GM12875 (cell line): ENCODE data around the gene KIAA1958.

Experiments used
- H3K4me3 ChIP-seq: one replicate; pipeline ENCODE4 v1.5.1; 2011; ENCODE audit warnings: low read depth, low read length, control low read depth
- TF ChIP-seq, protein P1 (sequence below): IDR thresholded peaks from 2 replicates; pipeline ENCODE4 v1.5.1; 2011; ENCODE audit warnings: low read depth, mild to moderate bottlenecking, control low read depth, inconsistent platforms, low read length, moderate library complexity, borderline replicate concordance; ENCODE audit not compliant: insufficient read depth

Gene KIAA1958

DNA sequence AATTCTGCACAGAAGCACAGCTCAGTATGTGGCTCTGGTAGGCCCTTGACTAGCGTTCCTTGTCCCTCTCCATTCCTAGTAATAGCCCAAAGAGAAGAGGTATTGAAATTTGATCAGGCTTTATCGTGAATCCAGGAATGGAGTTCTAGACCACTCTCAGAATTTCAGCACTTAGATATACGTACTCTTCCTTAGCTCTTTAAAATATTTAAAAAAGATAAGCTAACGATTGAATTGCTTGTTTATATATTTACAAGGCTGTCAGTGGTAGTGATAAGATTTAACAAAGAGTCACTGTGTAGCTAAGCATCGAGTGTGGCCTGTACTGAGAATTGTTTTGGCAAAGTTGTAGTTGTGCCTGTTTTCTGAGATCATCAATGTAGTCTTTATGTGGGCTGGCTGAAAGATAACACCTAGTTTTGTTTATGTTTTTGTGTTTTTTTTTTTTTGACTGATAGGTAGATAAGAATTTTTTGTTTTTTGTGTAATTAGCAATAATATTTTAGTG is 2.5 kb downstream of the KIAA1958 start:
- TF ChIP-seq, protein P1, sequence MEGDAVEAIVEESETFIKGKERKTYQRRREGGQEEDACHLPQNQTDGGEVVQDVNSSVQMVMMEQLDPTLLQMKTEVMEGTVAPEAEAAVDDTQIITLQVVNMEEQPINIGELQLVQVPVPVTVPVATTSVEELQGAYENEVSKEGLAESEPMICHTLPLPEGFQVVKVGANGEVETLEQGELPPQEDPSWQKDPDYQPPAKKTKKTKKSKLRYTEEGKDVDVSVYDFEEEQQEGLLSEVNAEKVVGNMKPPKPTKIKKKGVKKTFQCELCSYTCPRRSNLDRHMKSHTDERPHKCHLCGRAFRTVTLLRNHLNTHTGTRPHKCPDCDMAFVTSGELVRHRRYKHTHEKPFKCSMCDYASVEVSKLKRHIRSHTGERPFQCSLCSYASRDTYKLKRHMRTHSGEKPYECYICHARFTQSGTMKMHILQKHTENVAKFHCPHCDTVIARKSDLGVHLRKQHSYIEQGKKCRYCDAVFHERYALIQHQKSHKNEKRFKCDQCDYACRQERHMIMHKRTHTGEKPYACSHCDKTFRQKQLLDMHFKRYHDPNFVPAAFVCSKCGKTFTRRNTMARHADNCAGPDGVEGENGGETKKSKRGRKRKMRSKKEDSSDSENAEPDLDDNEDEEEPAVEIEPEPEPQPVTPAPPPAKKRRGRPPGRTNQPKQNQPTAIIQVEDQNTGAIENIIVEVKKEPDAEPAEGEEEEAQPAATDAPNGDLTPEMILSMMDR: no peak
- no peak overlapping the region for H3K4me3 ChIP-seq

DNA sequence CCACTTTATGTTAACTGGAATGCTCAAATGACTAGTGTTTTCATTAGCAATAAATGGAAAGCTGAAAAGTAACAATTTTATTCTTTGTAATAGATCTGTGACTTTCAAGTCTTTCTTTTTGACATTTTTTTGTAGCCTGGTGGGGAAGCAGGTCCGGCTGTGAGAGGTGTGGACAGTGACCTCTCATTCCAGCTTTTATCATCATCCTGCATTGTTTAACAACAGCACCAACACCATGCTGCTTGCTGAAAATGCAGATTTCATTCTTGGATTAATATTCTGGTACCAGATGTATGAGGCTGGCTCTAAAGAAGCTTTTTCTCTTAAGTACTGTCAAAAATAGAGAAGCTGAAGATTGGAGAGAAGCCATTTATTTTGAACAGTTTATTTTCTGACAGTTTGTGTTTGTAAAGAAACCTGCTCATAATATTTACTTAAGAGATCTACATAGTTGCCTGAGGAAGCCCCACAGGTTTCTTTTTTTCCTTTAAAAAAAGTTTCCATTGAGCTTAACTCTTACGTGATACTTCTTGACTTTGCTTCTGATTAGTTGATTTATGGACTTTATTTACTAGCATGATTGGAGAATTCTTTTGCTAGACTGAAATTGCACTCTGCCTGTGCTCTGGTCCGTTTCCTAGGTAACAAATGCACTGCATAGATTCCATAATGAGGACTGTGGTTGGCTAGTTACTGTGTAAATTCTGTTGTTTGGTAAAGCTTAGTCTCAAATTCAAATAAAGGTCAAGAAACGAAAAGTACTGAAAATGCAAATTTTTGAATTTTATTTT is 3.4 kb downstream of the KIAA1958 start:
- no peak overlapping the region for H3K4me3 ChIP-seq
- TF ChIP-seq, protein P1: no peak

DNA sequence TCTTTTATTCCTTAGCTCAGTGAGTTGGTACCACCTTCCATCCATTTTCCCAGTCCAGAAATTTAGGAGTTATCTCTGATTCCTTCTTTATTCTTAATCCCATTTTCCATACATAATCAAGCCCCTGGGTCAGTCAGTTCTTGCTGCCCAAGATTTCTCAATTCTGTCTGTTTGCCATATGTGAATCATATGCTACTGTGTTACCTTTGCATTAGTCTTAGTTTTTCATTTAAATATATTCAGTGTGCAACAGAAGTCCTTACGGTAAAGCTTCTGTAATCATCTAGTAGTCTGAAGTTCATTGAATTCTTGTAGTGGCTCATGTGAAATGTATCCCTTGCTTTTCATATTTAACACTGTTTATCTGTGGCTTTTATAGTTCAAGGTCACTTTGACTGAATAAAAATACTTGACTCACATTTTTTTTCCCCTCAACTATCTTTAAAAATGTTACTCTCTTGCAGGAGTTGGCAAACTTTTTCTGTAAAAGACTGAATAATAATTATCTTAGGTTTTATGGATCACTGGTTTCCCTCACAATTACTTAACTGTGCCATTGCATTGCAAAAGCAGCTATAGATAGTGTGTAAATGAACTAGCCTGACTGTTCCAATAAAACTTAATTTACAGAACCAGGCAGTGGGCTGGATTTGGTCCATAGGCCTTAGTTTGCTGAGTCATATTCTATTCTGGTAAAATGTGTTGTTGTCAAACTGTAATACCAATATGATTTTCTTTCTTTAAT is 6.9 kb downstream of the KIAA1958 start:
- no peak overlapping the region for H3K4me3 ChIP-seq
- TF ChIP-seq, protein P1: no peak

DNA sequence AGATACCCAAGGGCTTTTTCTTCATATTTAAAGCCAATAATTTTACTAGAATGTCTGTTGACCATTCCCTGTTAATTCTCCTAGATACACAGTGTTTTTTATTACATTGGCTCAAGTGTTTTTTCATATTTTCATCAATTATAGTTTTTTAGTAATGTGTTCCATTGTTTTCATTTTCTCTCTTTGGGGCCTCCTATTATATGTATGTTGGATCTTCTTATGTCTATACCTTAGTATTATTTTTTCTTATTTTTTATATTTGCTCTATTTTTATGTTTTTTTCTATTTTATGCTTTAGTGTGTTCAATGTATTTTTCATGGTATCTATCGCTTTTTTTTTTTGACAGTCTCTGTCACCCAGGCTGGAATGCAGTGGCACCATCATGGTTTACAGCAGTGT is 7.5 kb downstream of the KIAA1958 start:
- no peak overlapping the region for H3K4me3 ChIP-seq
- TF ChIP-seq, protein P1: no peak

DNA sequence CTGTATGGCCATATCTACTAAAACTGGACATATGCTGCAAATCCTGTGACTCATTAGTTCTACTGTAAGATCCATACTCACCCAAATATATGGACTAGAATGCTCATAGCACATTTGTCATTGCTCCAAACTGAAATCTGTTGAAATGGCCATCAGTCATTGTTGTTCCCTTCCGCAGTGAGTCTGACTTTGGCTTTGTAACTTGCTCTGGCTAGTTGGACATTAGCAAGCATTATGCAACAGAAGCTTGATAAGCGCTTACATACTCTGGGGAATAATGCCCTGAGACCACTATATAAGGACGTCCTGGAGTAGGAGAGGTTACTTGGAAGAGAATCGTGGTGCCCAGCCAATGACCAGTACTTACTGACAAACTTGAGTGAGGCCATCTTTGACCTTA is 9.0 kb downstream of the KIAA1958 start:
- TF ChIP-seq, protein P1: no peak
- no peak overlapping the region for H3K4me3 ChIP-seq

DNA sequence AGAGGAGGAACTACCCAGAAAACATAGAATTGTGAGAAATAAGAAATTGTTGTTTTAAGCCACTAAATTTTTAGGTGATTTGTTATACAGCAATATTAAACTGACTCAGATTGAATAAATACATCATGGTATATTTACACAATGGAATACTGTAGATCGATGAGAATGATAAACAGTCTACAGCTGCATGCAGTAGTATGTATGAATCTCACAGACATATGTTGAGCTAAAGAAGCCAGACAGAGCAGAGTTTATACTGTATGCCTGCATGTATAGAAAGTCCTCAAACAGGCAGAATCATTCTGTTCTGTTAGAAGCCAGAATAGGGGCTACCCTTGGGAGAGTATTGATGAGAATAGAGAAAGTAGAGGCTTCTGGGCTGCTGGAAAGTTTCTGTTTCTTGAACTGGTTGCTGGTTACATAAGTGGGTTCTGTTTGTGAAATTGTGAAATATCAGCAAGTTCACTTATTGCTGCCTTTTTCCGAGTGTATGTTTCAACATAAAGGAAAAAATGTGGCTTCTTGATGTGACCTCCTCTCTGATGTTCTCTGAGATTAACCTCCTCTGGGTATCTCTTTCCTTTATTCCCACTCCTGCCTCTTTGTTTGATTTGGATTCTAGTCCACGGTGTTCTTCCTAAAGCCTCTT is 9.6 kb downstream of the KIAA1958 start:
- TF ChIP-seq, protein P1: no peak
- H3K4me3 ChIP-seq: no peak overlapping the region
